ENCODE results near the gene TMEM217. TPM values are rescaled to one million over a fixed set of nuclear protein-coding genes. Genes with fewer than 3 reads are reported as not detected.

Gene TMEM217
- total RNA-seq, 1 experiment from 2014 or later, result 2.4 TPM

- ATAC-seq (no peak), DNase-seq (no peak)
- Histone ChIP-seq H3K27me3 (ENCODE audit: low read length) (no peaks in the 10 kb centered on the region), H3K27ac (ENCODE audit: low read length) (no peak overlapping the region), H3K4me3 (ENCODE audit: low read length) (no peak overlapping the region), H2AFZ (ENCODE audit: low read length) (no peak overlapping the region), H3K79me2 (ENCODE audit: low read length) (peaks cover 30% of the 10 kb centered on the region), H3K9me2 (replicated peaks; ENCODE audit: low read length) (no peaks in the 10 kb centered on the region), H4K20me1 (ENCODE audit: low read length) (peaks cover 42% of the 10 kb centered on the region), H3K4me1 (ENCODE audit: insufficient read depth, low read length) (peaks cover 4% of the 10 kb centered on the region), H3K36me3 (ENCODE audit: low read depth, low read length) (peaks cover 39% of the 10 kb centered on the region), H3K9me3 (ENCODE audit: low read length) (no peaks in the 10 kb centered on the region), H3F3A (ENCODE audit: low read length, unreplicated experiment) (no peaks in the 10 kb centered on the region), H3K4me2 (ENCODE audit: low read length) (no peak overlapping the region), H3K9ac (ENCODE audit: low read length) (no peak overlapping the region)
- no peak for TF ChIP-seq EZH2 (IDR thresholded peaks at IDR 0.05; ENCODE audit: low read length, unreplicated experiment)
- TF ChIP-seq CTCF (conservative IDR thresholded peaks at IDR 0.05; ENCODE audit: low read depth, low read length), result no peak
- TF ChIP-seq EZH2phosphoT487 (IDR thresholded peaks at IDR 0.05; ENCODE audit: borderline replicate concordance, low read length), result no peak
- POLR2A ChIA-PET (ENCODE audit: unreplicated experiment), result no interaction called here
- intact Hi-C loops (cut with micrococcal nuclease), result no loop called here
- no TSS peak for BruUV-seq (replicated peaks)
- CTCF ChIA-PET, result interaction anchor here (0.7 kb wide), 1 partner anchor 9 kb away, joined by 4 read pairs; no protein-coding TSS in a partner anchor
These were observed 82.3 kb downstream of the TMEM217 start for GRCh38 chr6:37175332-37176267.

GRCh38 chr6:37174515-37175331 is 83.2 kb downstream of the TMEM217 start:
- Histone ChIP-seq H4K20me1 (ENCODE audit: low read length) (peaks cover 45% of the 10 kb centered on the region), H3K27me3 (ENCODE audit: low read length) (no peaks in the 10 kb centered on the region), H3K36me3 (ENCODE audit: low read depth, low read length) (peaks cover 39% of the 10 kb centered on the region), H2AFZ (ENCODE audit: low read length) (no peak overlapping the region), H3K9me3 (ENCODE audit: low read length) (no peaks in the 10 kb centered on the region), H3K9me2 (replicated peaks; ENCODE audit: low read length) (no peaks in the 10 kb centered on the region), H3K4me1 (ENCODE audit: insufficient read depth, low read length) (peaks cover 4% of the 10 kb centered on the region), H3K79me2 (ENCODE audit: low read length) (peaks cover 35% of the 10 kb centered on the region), H3K27ac (ENCODE audit: low read length) (no peak overlapping the region), H3F3A (ENCODE audit: low read length, unreplicated experiment) (no peaks in the 10 kb centered on the region), H3K9ac (ENCODE audit: low read length) (no peak overlapping the region), H3K4me2 (ENCODE audit: low read length) (no peak overlapping the region), H3K4me3 (ENCODE audit: low read length) (no peak overlapping the region)
- POLR2A ChIA-PET (ENCODE audit: unreplicated experiment), result no interaction called here
- no TSS peak for BruUV-seq (replicated peaks)
- no peak for ATAC-seq
- no peak for TF ChIP-seq EZH2phosphoT487 (IDR thresholded peaks at IDR 0.05; ENCODE audit: borderline replicate concordance, low read length)
- no peak for TF ChIP-seq CTCF (conservative IDR thresholded peaks at IDR 0.05; ENCODE audit: low read depth, low read length)
- no peak for TF ChIP-seq EZH2 (IDR thresholded peaks at IDR 0.05; ENCODE audit: low read length, unreplicated experiment)
- intact Hi-C loops (cut with micrococcal nuclease), result no loop called here
- no peak for DNase-seq
- CTCF ChIA-PET, result interaction anchor here (0.7 kb wide), 1 partner anchor 10 kb away, joined by 4 read pairs; no protein-coding TSS in a partner anchor
